ENCODE measurements around the gene HPCAL1. TPM values are rescaled to one million over a fixed set of nuclear protein-coding genes. Genes with fewer than 3 reads are reported as not detected.
"Not testable (repeated sequence)": the region's sequence is repeated elsewhere in the genome, so short reads cannot be mapped to it uniquely, and the experiment has no call there.

Gene HPCAL1
- total RNA-seq, 1 experiment from 2014 or later, result 60.9 TPM

DNA sequence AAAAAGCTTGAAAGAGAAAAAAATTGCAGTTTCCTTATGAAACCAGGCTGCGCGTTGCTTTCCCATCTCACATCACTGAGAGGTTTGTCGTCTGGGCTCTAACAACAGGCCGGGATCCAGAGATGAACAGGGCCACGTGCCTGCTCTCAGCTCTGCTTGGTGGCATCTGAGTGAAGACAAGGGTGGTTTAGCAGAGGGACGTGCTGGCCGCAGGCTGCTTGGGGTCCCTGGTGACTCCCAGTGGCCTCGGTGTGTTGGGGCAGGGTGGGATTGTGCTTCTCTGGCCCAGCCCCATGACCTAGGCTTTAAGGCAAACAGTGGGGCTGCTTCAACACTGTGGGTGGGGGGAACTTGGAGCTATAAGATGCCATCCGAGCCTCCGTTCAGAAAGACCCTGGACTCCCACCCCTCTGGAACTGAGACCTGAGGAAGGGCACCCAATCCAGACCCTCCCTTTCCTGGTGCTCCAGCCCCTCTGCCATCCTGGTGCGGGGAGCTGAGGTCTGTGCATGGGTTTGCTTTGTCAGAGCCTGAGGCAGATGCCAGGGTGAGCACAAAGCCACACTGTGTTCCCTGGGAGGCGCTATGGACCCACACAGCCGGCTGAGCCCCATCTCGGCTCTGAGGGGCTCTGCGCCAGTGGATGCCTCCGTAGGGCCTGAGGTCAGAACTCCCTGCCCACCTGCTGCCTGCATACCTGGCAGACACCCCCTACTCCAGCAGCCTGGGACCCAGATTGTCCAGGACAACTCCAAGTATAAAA, 18.4 kb upstream of the HPCAL1 start:
- no peak for DNase-seq (ENCODE audit: low read depth)

DNA sequence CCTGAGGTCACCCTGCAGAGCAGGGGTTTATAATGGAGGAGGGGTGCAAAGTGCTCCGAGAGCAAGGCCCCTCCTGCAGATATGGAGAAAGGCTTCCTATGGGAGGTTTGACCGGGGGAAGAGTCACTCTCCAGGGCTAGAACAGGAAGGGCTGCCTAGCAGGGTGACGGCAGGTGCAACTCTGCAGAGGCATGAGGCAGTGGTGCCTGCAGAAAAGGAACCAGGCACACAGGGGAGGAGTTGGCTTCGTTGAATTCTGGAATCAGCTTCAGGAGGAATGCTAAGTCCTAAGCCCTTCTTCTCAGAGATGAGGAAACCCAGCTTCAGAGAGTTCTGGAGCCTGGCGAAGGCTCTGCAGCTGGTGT, 17.5 kb upstream of the HPCAL1 start:
- no peak for DNase-seq (ENCODE audit: low read depth)

DNA sequence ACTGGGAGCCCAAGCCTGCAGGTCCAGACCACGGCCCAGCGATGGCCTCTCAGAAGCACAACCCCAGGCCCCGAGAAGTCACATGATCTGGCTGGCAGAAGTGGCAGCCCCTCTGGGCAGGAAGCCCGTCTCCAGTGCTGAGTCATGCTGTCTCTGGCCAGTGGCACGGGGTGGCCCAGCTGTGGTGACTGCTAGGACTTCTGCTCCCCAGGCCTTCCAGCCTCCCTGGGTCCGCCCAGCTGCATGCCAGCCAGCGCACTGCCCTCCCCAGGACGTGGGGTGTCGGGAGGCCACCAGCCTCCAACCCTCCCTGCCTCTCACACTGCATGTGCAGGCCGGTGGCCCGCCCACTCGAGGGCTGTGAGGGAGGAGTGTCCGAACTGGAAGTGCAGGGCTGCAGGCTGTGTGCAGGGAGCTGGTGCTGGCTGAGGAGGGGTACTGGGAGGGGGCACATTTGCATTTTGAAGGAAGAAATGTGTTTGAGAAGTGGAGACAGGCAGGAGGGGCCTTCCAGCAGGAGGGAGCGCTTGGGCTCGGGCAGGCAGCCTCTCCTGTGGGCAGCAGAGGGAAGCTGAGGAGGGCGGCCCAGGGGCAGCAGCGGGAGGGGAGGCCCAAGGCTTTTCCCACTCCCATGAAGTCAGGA, 17.0 kb upstream of the HPCAL1 start:
- peak; percentile 85 for DNase-seq (ENCODE audit: low read depth)

DNA sequence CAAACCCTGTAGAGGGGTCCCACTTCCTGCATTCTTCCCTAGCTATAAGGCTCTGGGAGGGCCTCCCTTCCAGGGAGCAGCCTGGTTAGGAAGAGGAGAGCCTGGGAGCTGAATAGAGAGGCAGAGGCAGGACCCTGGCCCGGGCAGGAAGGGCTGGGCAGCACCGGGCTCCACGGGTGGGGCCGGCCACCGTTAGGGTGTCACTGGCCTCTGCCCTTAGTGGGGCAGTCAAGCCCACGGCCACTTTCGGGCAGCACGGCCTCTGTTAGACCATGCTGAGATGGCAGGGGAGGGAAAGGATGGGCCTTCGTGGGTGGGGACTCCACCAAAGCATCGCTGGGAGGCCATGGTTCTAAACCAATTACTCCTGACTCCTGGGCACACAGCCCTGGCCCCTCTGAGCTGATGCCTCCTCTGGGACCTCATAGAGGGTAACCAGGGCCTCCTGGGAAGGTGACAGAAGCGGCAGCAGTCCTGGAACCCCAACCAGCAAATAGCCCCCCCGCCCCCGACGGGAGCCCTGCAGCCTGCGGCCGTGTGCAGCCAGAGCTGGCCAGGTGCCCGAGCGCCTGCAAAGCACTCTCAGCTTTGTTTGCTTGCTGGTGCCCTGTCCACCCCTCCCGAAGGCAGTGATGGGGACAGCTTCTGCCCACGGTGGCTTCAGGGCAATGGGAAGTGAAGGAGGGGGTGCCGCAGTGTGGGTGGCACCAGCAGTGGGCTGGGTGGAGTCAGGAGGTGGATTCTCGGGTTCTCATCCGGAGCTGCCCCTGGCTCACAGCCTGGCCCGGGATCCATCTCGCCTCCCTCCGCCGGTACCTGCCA, 16.3 kb upstream of the HPCAL1 start:
- no peak for DNase-seq (ENCODE audit: low read depth)

DNA sequence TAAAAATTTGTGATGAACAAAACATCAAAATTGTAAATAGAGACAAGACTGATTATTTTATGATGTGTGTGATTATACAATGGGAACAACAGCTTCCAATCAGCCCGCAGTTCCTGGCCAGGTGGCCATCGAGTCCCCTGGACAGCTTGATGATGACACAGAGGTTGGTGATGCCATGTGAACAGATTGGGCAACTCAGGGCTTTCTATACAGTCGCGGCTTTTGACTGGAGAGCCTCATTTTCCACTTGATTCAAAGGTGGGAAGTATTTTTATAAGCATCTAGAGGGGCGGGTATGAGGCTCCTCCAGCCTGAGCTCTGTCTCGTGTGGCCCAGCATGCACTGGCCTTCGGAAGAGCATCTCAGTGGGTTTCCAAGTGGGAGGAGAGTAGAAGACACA, 14.9 kb upstream of the HPCAL1 start:
- DNase-seq (ENCODE audit: low read depth), result no peak

DNA sequence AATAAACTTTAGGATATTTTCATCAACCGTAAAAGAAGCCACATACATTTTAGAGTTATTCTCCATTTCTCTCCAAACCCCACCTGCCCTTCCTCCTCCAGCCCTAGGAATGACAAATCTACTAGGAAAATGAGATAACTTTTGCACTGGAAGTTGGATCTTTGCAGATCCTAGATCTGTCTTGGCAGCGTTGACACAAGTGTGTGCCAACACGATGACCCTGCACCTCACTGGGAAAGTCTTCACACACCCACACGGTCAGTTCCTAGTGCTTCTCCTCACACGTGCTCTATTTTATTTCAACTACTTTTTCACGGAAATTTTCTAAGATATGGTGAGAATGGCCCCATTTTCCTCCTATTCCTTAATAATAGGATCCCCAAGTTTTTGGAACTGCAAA, 14.1 kb upstream of the HPCAL1 start:
- DNase-seq (ENCODE audit: low read depth), result no peak

DNA sequence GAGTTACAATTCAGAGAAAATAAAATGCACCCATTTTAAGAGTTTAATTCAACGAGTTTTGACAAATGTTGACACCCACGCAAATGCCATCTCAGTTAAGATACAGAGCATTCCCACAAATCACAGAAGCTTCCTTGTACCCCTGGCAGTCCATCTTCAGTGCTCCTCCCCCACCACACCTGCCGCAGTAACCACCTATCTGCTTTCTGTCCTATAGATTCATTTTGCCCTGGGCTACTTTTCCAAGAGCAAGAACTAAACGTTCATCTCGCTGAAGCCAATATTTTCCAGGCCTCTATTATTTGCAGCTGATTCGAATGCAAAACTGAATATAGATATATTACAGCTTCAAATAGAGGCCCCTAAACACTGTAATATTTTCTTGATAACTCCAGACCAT, 13.4 kb upstream of the HPCAL1 start:
- no peak for DNase-seq (ENCODE audit: low read depth)

DNA sequence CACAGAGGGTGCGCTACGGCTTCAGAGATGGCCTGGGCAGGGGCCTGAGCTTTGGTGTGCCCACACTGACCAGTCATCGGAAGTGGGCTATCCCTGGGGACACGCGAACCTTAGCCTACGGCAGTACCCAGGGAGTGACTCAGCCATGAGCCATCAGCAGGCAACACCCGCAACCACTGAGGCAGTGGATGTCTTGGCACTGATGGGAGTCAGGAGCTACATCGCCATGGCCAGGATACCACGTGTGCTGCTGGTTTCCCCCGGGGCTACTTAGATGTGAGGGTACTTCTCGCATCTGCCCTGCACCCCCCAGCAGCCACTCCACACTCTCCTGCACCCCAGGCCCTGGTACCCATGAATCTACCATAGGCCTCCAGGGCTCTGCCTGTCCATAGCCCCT, 12.8 kb upstream of the HPCAL1 start:
- peak; percentile 97 for DNase-seq (ENCODE audit: low read depth)

DNA sequence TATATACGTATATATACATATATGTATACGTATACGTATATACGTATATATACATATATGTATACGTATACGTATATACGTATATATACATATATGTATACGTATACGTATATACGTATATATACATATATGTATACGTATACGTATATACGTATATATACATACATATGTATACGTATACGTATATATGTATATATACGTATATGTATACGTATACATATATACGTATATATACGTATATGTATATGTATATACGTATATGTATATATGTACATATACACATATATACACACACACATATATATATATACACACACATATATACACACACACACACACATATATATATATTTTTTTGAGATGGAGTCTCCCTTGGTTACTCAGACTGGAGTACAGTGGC, 11.3 kb upstream of the HPCAL1 start:
- DNase-seq (ENCODE audit: low read depth), result not testable (repeated sequence)

DNA sequence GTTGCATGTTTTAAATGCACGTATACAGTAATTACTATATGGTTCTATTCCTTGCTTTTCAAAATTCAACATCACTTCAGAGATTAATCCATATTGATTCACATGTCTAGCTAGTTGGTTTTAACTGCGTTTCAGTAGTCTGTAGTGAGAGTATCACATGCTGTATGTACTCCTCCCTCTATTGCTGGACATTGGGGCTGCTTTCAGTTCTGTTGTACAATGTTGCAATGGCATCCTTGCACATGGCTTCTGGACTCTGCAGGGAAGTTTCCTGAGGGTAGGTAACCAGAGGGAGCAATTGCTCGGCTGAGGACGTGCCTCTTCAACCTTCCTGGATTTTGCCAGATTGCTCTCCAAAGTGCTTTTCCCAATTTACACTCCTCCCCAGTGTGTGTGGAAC, 10.7 kb upstream of the HPCAL1 start:
- no peak for DNase-seq (ENCODE audit: low read depth)

DNA sequence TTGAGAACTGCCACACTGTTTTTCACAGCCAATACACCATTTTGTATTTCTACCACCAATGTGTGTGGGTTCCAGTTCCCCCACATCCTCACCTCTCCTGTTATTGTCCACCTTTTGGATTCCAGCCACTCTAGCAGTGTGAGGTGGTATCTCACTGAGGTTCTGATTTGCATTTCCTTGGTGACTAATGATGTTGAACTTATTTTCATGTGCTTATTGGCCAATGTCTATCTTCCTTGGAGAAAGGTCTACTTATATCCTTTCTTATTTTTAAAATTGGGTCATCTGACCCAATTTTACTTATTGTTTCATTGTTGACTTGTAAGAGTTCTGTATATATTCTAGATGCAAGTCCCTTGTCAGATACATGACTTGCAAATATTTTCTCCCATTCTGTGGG, 9.1 kb upstream of the HPCAL1 start:
- DNase-seq (ENCODE audit: low read depth), result no peak

DNA sequence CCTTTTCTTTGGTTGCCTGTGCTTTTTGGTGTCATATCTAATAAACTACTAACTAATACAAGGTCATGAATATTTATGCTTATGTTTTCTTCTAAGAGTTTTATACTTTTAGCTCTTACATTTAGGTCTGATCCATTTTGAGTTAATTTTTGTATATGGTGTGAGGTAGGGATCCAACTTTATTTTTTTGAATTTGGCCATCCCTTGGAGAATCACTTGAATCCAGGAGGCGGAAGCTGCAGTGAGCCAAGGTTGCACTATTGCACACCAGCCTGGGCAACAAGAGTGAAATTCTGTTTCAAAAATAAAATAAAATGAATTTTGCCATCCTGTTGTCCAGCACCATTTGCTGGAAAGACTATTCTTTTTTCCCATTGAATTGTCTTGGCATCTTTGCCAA, 8.6 kb upstream of the HPCAL1 start:
- DNase-seq (ENCODE audit: low read depth), result no peak

DNA sequence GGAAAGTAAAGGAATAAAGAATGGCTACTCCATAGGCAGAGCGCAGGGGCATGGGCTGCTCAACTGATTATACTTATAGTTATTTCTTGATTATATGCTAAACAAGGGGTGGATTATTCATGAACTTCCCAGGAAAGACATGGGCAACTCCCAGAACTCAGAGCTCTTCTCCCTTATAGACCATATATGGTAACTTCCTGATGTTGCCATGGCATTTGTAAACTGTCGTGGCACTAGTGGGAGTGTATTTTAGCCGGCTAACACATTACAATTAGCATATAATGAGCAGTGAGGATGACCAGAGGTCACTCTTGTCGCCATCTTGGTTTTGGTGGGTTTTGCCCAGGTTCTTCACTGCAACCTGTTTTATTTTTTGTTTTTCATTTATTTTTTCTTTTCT, 7.1 kb upstream of the HPCAL1 start:
- DNase-seq (ENCODE audit: low read depth), result not testable (repeated sequence)

DNA sequence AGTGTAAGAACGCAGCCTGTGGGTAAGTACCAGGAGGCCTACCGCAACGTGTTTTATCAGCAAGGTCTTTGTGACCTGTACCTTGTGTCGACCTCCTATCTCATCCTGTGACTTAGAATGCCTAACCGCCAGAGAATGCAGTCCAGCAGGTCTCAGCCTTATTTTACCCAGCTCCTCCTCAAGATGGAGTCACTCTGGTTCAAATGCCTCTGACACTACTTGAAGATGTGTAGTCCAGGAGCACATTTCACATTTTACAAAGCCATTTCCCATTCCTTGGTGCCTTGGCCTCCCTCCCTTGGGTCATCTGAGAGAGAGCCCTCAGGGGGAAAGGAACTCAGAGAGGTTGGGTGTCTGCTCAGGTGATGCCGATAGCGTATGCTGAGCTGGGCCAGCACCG, 6.6 kb upstream of the HPCAL1 start:
- DNase-seq (ENCODE audit: low read depth), result no peak

DNA sequence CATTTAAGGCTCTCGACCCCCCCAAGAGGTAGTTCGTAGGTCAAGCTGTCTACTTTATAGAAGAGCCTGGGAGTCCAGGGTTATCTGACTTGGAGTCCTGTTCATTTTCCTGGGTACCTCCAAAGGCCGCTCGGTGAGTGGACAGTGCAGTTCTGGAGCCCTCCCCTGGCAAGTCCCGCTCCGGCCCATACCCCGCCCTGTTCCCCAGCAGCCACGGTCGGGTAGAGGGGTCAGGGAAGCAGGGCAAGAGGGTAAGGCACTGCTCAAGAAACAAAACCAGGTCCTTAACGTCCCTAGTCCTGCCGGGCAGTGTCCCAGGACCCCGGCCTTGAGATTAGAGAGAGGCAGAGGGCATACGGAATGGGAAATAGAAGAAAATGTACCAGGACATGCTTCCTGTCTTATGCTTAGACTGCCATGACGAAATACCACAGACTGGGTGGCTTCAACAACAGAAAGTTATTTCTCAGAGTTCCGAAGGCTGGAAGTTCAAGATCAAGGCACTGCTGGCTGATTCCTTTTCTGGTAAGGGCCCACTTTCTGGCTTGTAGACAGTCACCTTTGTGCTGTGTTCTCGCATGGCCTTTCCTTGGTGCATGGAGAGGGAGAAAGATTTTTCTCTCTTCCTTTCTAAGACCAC, 5.4 kb upstream of the HPCAL1 start:
- DNase-seq (ENCODE audit: low read depth), result peak; percentile 20

DNA sequence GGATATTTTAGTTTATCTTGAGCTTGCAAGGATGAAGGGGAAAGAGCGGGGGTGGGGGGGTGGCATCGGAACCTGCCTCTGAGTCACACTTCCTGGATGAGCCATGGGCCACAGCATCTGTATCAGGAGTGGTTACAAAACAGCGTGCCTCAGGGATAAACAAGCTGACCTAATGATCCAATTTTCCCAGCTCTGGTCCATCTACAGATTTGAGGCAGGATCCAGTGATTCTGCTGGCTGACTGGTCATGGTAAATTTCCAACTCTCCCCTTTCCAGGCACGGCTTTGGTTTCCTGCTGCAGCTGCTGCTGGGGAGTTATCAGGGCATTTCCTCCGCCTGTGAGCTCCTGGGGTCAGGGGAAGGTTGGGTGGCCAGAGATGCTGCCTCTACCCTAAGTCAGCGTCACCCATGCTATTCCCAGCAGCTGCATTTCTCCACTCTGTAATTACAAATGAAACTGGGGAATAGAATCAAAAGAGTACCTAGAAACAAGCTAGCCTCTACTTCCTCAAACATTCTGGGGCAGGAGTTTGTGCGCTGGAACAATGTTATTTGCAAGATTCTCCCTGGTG, 4.7 kb upstream of the HPCAL1 start:
- DNase-seq (ENCODE audit: low read depth), result peak; percentile 93

DNA sequence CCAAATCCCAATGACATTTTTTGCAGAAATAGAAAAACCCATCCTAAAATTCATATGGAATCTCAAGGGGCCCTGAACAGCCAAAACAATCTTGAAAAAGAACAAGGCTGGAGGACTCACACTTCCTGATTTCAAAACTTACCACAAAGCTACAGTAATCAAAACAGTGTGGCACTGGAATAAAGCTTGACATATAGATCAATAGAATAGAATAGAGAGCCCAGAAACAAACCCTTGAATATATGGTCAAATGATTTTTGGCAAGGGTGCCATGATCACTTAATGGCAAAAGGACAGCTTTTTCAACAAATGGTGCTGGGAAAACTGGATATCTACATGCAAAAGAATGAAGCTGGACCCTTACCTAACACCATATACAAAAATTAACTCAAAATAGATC, 3.9 kb upstream of the HPCAL1 start:
- not testable (repeated sequence) for DNase-seq (ENCODE audit: low read depth)

DNA sequence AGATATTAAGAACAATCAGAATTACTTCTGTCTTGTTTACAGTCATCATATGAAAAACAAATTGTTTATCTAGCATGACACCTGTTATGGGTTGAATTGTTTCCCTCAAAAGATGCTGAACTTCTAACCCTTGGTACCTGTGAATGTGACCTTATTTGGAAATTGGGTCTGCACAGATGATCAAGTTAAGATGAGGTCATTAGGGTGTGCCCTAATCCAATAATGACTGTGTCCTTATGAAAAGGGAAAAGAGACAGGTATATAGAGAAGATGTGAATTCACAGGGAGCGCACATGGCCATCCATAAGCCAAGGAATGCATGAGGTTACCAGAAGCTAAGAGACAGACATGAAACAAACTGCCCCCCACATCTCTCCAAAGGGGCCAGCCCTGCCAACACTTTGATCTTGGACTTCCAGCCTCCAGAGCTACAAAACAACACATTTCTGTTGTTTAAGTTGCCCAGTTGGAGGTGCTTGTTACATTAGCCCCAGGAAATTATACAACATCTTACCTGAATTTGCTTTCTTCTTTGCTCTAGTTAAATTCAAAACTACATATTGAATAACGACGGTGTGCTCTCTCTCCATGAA, 2.3 kb upstream of the HPCAL1 start:
- DNase-seq (ENCODE audit: low read depth), result no peak

DNA sequence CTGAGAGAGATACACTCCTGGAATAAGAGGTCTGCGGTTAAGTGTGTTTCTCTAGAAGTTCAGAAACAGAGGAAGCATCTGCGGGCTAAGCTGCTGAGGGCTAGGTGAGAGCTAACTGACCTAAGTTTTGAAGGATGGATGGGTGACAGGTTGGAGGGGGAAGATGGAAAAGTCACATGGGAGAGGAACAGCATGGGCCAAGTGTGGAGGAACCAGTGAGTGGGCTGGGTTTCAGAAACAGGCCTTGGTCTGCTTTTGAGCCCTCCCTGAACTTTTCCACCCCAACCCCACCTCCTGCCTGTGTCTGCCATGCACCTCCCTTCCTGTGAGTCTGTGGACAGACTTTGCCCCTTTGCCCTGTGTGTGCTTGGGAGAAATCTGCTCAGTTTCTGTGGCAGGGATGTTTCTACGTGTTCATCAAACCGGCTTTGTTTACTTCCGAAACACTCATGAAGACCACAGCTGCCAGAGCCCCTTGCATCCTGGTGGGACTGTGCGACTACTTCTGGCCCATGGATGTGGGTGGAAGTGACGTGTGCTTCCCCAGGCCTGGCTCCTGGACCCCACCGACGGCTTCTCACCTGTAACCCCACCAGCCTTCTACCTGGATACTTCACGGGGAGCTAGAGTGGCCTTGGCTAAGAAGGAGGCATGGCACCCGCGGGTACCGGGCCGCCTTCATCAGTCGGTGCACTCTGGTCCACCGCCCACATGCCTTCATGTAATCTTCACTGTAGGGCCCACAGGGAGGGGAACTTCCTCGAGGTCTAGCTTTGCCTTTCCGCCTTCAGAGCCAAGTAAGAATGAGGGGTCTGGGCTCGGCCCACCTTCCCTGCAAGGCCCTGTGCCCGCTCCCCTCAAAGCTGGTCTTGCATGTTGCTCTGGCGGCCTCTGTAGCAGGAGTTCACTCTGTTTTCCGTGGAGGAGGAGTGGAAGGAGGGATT, 1.4 kb upstream of the HPCAL1 start:
- DNase-seq (ENCODE audit: low read depth), result no peak

DNA sequence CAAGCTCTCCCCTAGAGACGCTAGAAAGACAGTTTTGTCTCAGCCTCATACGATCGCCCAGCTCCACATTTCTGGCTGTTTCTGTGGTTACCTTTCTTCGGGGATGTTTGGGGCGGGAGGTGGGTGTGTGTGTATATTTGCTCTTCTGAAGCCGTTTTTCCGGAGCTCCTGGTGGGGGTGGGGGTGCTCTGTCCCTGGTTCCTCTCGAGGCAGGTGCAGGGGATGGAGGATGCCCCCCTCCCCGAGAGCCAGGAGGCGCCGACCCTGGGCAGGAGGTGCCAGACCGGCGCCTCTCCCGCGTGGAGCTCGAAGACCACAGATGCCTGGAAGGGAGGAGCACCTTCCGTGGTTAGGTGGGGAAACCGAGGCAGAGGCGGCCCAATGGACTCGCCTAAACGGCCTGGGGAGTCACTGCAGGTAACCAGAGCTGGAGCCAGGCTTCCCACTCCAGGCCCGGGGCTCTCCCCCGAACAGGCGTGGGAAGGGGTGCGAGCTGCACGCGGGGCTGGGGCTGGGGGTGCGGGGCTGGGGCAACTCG, 694 bp upstream of the HPCAL1 start:
- no peak for DNase-seq (ENCODE audit: low read depth)
